Astrocyte (in vitro differentiated cells and primary cell): ENCODE results near the gene ANKRD11. TPM values are rescaled to one million over a fixed set of nuclear protein-coding genes. Genes with fewer than 3 reads are reported as not detected.
"Not testable (repeated sequence)": the region's sequence is repeated elsewhere in the genome, so short reads cannot be mapped to it uniquely, and the experiment has no call there.

Experiments used
- DNase-seq: peaks from one replicate; pipeline ENCODE4 v3.0.0-alpha.2; 2010; ENCODE audit warnings: low read depth
- FAIRE-seq: peaks from 2 replicates; lab custom pipeline; 2011; peaks lifted over from hg19 to GRCh38; lab: Jason Lieb, UNC
- H2AFZ ChIP-seq: 2 replicates; pipeline ENCODE4 v1.6.0; 2012; ENCODE audit warnings: low read depth, low read length, inconsistent platforms
- H3K27ac ChIP-seq: 2 replicates; pipeline ENCODE4 v1.5.1; 2011; ENCODE audit warnings: low read depth, low read length, inconsistent platforms
- H3K27me3 ChIP-seq: 2 replicates; pipeline ENCODE4 v1.6.0; 2011; ENCODE audit warnings: low read length, inconsistent platforms; ENCODE audit not compliant: insufficient read depth
- H3K36me3 ChIP-seq: 2 replicates; pipeline ENCODE4 v1.5.1; 2011; ENCODE audit warnings: low read length, inconsistent platforms; ENCODE audit not compliant: insufficient read depth
- H3K4me1 ChIP-seq: 2 replicates; pipeline ENCODE4 v1.5.1; 2011; ENCODE audit warnings: low read length, inconsistent platforms; ENCODE audit not compliant: insufficient read depth
- H3K4me2 ChIP-seq: 2 replicates; pipeline ENCODE4 v1.6.0; 2012; ENCODE audit warnings: low read length, inconsistent platforms
- H3K4me3 ChIP-seq: 2 replicates; pipeline ENCODE4 v1.5.1; 2011; ENCODE audit warnings: low read depth, mild to moderate bottlenecking, low read length, inconsistent platforms; ENCODE audit not compliant: insufficient read depth
- H3K79me2 ChIP-seq: 2 replicates; pipeline ENCODE4 v1.6.0; 2012; ENCODE audit warnings: mild to moderate bottlenecking, low read length, inconsistent platforms; ENCODE audit not compliant: insufficient read depth
- H3K9ac ChIP-seq: 2 replicates; pipeline ENCODE4 v1.6.0; 2012; ENCODE audit warnings: mild to moderate bottlenecking, low read length, inconsistent platforms
- H3K9me3 ChIP-seq: 2 replicates; pipeline ENCODE4 v1.5.1; 2012; ENCODE audit warnings: low read depth, mild to moderate bottlenecking, low read length, inconsistent platforms; ENCODE audit not compliant: insufficient read depth
- H4K20me1 ChIP-seq: 2 replicates; pipeline ENCODE4 v1.6.0; 2012; ENCODE audit warnings: low read length, inconsistent platforms; ENCODE audit not compliant: insufficient read depth
- H3K27ac Mint-ChIP-seq: one replicate; pipeline ENCODE4 v1.8.0; 2021; ENCODE audit warnings: mild to moderate bottlenecking, mixed read lengths; ENCODE audit not compliant: unreplicated experiment
- H3K27me3 Mint-ChIP-seq: one replicate; pipeline ENCODE4 v1.8.0; 2021; ENCODE audit warnings: low read depth, mixed read lengths; ENCODE audit not compliant: unreplicated experiment
- H3K36me3 Mint-ChIP-seq: one replicate; pipeline ENCODE4 v1.8.0; 2021; ENCODE audit warnings: low read depth, mixed read lengths; ENCODE audit not compliant: unreplicated experiment
- H3K4me1 Mint-ChIP-seq: one replicate; pipeline ENCODE4 v1.8.0; 2021; ENCODE audit warnings: low read depth, mixed read lengths; ENCODE audit not compliant: unreplicated experiment
- H3K4me3 Mint-ChIP-seq: one replicate; pipeline ENCODE4 v1.8.0; 2021; ENCODE audit warnings: mild to moderate bottlenecking, moderate library complexity, mixed read lengths; ENCODE audit not compliant: unreplicated experiment
- H3K9me3 Mint-ChIP-seq: one replicate; pipeline ENCODE4 v1.8.0; 2021; ENCODE audit warnings: mild to moderate bottlenecking, mixed read lengths; ENCODE audit not compliant: unreplicated experiment
- CTCF ChIP-seq: IDR thresholded peaks from 2 replicates; pipeline ENCODE4 v1.5.1; 2011; ENCODE audit warnings: low read depth, mild to moderate bottlenecking, inconsistent platforms, low read length, moderate library complexity; ENCODE audit not compliant: insufficient read depth
- EZH2 ChIP-seq: IDR thresholded peaks from 2 replicates; pipeline ENCODE4 v1.6.1; 2012; ENCODE audit warnings: mild to moderate bottlenecking, low read length, inconsistent platforms; ENCODE audit not compliant: insufficient read depth
- total RNA-seq: library from RNA; stranded (reverse); gene quantifications from 2 replicates; pipeline ENCODE4 v1.2.1, GENCODE V29; 2021

Gene ANKRD11
- total RNA-seq, 1 donor from 2014 or later, result 213 TPM

GRCh38 chr16:89246383-89246902, 243.9 kb downstream of the ANKRD11 start:
- Mint-ChIP-seq H3K27ac (no peak overlapping the region), H3K9me3 (peaks cover 11% of the 10 kb centered on the region), H3K36me3 (peaks cover 4% of the 10 kb centered on the region), H3K4me3 (peak overlapping the region; percentile 73), H3K4me1 (no peaks in the 10 kb centered on the region), H3K27me3 (no peaks in the 10 kb centered on the region)
- Histone ChIP-seq H2AFZ (peak overlapping the region; percentile 61), H3K4me1 (peaks cover 8% of the 10 kb centered on the region), H4K20me1 (no peaks in the 10 kb centered on the region), H3K4me2 (peak overlapping the region; percentile 85), H3K4me3 (peak overlapping the region; percentile 35), H3K36me3 (no peaks in the 10 kb centered on the region), H3K9me3 (peaks cover 3% of the 10 kb centered on the region), H3K27me3 (no peaks in the 10 kb centered on the region), H3K79me2 (peaks cover 4% of the 10 kb centered on the region), H3K9ac (peak overlapping the region; percentile 39), H3K27ac (no peak overlapping the region)
- TF ChIP-seq CTCF (no peak), EZH2 (no peak)
- DNase-seq (no peak), FAIRE-seq (no peak)

DNA sequence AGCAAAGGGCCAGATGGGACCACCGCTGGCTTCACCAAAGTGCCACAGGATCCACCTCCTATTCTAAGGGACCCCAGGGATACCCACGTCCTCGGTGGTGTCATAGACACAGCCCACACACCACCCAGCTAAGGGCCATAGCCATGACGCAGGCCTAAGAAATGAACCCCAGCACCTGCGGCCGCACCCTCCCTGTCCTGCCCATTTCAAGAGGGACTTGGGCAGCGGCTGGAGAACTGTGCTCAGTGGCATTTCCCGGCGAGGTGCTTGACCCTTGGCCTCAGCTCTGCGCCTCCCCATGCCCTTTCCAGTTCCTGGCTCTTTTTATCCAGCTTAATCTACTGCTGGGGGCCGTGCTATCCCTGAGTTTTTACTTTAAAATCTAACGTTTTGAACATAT, 245.6 kb downstream of the ANKRD11 start:
- Histone ChIP-seq H4K20me1 (no peaks in the 10 kb centered on the region), H3K4me2 (no peak overlapping the region), H3K27ac (no peak overlapping the region), H3K79me2 (peaks cover 8% of the 10 kb centered on the region), H3K9ac (no peak overlapping the region), H3K9me3 (peaks cover 3% of the 10 kb centered on the region), H3K27me3 (no peaks in the 10 kb centered on the region), H3K4me3 (no peak overlapping the region), H2AFZ (no peak overlapping the region), H3K36me3 (no peaks in the 10 kb centered on the region), H3K4me1 (peaks cover 8% of the 10 kb centered on the region)
- DNase-seq (no peak), FAIRE-seq (no peak)
- Mint-ChIP-seq H3K4me1 (no peaks in the 10 kb centered on the region), H3K27me3 (no peaks in the 10 kb centered on the region), H3K27ac (no peak overlapping the region), H3K9me3 (peaks cover 4% of the 10 kb centered on the region), H3K36me3 (no peaks in the 10 kb centered on the region), H3K4me3 (no peak overlapping the region)
- TF ChIP-seq CTCF, result no peak
- TF ChIP-seq EZH2, result no peak

DNA sequence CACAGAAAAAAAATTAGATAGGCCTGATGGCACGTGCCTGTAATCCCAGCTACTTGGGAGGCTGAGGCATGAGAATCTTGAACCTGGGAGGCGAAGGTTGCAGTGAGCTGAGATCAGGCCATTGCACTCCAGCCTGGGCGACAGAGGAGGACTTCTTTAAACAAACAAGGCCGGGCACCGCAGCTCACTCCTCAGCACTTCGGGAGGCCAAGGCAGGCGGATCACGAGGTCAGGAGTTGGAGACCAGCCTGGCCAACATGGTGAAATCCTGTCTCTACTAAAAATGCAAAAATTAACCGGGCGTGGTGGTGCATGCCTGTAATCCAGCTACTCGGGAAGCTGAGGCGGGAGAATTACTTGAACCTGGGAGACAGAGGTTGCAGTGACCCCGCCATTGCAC, 246.1 kb downstream of the ANKRD11 start:
- H3K4me3 Mint-ChIP-seq, H3K27ac Mint-ChIP-seq, H3K9me3 Mint-ChIP-seq, H3K36me3 Mint-ChIP-seq, H3K27ac ChIP-seq, H3K4me3 ChIP-seq, H3K27me3 ChIP-seq, H3K79me2 ChIP-seq, H3K4me2 ChIP-seq, DNase-seq, H3K36me3 ChIP-seq, H2AFZ ChIP-seq, FAIRE-seq, H3K4me1 ChIP-seq, H3K4me1 Mint-ChIP-seq, H3K9ac ChIP-seq, H3K9me3 ChIP-seq, H4K20me1 ChIP-seq, H3K27me3 Mint-ChIP-seq: not testable (repeated sequence)
